HG03354 (cell line): ENCODE results near the gene OLFML2A.
"Not testable (repeated sequence)": the region's sequence is repeated elsewhere in the genome, so short reads cannot be mapped to it uniquely, and the experiment has no call there.

ENCODE experiments used
- ATAC-seq: cut with Tn5 transposase; IDR thresholded peaks from one replicate; pipeline ENCODE4 v1.9.1; 2021; ENCODE audit warnings: mild to moderate bottlenecking; ENCODE audit not compliant: unreplicated experiment, poor library complexity, severe bottlenecking

The OLFML2A gene

DNA sequence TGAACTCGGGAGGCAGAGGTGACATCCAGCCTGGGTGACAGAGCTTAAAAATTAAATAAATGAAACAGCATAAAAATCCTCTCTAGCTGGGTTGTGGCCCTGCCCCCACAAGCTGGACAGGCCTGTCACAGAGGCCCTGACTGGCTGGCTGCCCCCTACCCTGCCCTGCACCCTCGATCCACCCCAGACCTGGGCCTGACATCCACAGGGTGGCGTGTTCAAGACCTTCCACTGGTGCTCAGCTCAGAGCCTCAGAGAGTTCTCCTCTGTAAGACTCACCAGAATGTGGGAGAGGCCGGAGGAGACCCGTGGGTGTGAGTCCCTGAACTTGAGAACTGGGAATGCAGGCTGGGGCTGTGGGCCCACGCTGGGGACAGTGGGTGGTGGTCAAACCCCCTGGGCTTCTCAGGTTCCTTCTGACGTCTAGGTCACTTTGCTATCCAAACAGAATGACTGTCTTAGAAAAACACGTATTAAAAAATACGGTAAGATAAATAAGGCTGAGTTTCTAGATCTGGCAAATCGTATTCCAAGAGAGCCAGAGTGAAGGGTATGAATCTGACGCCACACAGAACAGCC, 66.6 kb downstream of the OLFML2A start:
- no peak for ATAC-seq

DNA sequence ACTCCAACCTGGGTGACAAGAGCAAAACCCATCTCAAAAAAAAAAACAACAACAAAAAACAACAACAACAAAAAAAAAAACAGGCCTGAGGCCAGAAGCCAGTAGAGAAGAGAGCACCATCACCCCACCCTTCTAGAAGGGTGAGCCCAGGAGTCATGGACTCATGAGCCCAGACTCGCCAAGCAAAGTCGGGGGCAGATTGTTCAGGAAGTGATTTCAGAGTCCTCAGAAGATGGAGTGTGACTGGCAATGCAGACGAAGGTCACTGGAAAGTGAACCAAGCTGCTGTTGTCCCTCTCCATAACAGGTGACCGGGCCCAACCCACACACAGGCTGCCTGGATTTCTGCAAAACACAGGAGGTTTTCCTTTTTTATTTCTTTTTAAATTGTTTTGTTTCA, 67.4 kb downstream of the OLFML2A start:
- ATAC-seq, result no peak

DNA sequence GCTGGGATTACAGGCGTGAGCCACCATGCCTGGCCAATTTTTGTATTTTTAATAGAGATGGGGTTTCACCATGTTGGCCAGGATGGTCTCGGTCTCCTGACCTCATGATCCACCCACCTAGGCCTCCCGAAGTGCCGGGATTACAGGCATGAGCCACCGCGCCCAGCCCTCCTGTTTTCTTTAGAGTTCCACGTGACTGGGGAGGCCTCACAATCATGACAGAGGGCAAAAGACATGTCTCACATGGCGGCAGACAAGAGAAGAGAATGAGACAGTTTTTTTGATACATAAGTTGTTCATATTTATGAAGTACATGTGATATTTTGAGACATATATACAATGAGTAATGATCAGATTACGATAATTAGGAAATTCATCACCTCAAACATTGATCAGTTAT, 69.5 kb downstream of the OLFML2A start:
- not testable (repeated sequence) for ATAC-seq

DNA sequence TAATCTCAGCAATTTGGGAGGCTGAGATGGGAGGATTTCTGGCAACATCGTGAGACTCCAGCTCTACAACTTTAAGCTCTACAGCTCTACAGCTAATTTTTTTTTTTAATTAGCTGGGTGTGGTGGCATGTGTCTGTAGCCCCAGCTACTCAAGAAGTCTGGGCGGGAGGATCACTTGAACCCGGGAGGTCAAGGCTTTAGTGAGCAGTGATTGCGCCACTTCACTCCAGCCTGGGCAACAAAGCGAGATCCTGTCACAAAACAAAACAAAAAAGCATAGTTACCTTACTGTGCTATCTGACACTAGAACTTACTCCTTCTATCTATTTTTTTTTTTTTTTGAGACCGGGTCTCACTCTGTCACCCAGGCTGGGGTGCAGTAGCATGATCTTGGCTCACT, 70.0 kb downstream of the OLFML2A start:
- ATAC-seq, result no peak

DNA sequence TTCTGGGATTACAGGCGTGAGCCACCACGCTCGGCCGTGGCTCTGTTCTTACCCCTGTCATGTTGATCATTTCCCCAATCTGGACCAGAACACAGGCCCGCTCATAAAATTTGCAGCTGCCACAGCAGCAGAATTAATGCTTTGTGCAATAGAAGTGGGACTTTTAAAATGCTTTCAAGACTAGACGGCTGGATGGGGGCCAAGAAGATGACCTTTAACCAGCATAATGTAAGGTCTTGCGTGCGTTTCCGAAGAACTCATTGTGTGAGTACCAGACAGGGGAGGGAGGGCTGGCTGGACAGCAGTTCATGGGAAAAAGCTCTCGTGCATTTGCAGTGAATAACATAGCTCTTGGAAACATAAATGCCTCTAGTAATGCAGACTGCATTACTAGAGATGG, 72.9 kb downstream of the OLFML2A start:
- no peak for ATAC-seq

DNA sequence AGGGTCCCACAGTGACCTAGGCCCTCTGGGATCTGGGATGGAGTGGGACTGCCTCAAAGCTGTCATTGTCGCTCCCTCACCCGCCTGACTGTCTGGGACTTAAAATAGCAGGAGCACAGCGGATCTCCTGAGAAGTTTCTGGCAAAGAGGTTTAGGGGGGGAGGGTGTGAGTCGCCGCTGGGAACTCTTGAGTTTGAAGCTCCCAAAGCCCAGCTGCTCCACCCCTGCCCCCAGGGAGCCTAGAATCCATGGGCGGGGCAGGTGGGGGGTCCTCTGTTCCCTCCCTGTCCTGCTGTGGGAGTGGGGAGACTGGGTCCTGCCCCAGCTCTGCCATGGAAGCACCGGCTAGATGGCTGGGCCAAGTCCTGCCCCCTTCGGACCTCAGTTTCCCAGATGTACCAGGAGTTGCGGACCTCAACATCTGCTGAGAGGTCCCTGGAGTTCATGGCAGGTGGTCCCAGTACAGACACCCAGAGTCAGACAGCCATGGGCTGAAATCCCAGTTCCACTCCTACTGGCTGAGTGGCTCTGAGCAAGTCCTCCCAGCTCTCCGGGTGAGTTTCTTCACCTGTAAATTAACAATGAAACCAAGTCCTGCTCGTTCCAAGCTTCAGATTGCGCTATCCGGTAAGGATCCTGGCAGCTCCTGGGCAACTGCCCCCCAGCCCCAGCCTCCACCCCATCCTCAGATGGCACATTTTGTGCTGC, 75.3 kb downstream of the OLFML2A start:
- no peak for ATAC-seq

DNA sequence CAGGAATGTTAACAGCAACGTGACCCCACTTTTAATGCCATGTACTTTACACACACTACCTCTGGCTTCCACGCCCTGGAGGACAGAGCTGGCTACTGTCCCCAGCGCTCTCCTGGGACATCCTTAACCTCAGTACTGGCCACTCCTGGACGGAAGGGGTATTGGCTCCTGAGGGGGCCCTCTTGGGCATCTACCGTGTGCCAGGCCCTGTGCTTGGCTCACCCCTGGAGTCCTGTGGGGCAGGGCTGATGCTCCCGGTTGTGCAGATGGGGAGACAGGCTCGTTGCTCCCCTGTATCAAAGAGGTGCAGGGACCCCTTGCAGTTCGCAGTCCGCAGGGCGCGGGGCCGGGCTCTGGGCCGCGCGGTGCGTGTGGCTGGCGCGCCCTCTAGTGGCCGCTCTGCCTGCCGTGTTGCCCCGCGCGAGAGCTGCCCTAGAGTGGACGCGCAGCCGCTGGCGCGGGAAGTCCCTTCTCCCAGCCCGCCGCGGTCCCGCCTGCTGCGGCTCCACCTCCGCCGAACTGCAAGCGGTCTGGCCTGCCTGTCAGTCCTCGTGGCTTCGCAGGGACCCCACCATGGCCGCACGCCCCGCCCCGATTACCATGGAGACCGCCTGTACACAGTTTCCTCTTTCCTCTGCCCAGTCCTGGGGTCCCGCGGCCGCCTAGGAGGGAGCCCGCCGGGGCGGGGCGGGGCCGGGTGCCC, 76.0 kb downstream of the OLFML2A start, which contains the start of gene WDR38:
TSS of gene WDR38 (plus strand) at position 632 of the 703 bp plus-strand sequence. CDS start 72 bp downstream, outside the sequence.
- peak; percentile 78 for ATAC-seq

DNA sequence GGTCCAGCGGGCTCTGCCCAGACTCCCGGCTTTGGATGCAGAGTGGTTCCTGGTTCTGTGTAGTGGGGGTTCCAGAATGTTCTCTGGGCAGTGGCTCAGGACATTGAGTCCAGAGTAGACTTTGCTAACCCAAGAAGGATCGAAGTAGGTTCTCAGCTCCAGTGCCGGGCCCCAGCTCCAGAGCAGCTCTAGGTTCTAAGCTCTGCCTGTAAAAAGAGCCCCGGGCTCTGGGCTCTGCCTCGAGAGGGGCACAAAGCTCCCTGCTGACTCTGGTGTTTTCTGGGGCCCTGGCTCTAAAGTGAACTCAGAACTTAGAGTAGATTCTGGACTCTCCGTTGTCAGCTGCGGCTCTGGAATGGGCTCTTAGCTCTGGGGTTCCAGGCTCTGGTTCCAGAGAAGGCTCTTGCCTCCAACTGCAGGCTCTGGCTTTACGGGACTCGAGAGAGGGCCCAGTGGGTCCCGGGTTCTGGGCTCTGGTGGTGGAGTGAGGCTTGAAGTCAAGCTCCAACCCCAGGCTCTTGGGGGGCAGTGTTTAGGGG, 76.7 kb downstream of the OLFML2A start:
- ATAC-seq, result no peak

DNA sequence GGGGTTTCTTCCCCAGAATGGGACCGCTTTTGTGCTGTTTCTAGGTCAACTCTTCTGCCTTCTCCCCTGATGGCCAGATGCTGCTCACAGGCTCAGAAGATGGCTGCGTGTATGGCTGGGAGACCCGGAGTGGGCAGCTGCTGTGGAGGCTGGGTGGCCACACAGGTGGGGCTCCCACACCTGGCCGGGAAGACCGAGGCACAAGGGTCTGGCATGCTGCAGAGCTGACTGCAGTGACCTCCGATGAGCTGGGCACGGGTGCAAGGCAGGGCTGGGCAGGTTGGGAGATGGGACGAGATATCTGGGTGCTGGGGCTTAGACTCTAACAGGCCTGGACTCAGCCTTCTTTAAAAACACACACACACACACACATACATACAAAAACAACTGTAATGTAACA, 77.2 kb downstream of the OLFML2A start:
- no peak for ATAC-seq

DNA sequence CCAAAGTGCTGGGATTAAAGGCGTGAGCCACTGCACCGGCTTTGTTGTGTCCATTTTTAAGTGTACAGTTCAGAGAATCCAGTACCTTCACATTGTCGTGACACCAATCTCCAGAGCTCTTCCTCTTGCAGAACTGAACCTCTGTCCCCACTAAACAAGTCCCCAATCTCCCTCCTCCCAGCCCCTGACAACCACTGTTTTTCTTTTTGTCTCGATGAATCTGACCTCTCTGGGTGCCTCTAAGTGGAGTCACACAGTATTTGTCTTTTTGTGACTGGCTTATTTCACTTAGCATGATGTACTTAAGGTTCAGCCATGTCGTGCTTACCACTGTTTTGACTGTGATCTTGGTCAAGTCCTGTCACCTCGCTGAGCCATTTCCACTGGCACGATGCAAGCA, 77.9 kb downstream of the OLFML2A start:
- ATAC-seq, result no peak

DNA sequence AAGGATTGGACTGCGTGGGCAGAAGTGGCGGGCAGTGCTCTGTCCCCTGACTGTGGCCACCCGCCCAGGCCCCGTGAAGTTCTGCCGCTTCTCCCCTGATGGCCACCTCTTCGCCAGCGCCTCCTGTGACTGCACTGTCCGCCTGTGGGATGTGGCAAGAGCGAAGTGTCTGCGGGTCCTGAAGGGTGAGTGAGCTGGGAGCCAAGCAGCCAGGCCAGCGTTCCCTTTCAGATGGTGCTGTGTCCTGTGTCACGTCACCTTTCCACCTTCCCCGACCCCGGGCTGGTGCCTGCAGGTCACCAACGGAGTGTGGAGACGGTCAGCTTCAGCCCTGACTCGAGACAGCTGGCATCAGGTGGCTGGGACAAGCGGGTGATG, 78.6 kb downstream of the OLFML2A start:
- ATAC-seq, result no peak

DNA sequence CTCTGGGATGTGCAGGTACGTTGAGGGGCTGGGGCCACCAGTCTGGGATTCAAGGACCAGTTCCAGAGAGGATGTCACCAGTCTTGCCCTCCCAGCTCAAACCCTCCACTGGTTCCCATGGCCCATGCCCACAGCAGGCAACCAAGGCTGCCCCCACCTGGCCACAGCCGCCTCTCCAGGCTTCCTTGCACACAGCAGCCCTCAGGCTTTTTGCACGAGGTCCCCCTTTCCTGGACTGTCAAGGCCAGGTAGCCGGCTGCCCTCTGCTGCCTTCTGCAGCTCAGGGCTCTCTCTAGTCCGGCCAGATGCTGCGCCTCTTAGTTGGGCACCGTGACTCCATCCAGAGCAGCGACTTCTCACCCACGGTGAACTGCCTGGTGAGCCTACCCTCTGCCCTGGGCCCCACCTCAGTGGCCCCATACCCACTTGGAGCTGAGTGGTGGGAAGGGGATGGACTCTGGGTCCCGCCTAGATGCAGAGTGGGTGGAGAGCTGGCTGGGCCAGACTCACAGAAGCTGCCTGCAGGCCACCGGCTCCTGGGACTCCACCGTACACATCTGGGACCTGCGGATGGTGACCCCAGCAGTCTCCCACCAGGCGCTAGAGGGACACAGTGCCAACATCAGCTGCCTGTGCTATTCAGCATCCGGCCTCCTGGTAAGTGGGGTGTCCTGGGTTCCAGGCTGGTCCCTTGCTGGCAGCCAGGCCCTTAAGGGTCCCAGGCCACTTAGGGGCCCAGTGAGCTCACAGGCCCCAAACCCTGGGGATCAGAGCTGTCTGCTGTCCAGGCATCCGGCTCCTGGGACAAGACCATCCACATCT, 79.2 kb downstream of the OLFML2A start:
- no peak for ATAC-seq

DNA sequence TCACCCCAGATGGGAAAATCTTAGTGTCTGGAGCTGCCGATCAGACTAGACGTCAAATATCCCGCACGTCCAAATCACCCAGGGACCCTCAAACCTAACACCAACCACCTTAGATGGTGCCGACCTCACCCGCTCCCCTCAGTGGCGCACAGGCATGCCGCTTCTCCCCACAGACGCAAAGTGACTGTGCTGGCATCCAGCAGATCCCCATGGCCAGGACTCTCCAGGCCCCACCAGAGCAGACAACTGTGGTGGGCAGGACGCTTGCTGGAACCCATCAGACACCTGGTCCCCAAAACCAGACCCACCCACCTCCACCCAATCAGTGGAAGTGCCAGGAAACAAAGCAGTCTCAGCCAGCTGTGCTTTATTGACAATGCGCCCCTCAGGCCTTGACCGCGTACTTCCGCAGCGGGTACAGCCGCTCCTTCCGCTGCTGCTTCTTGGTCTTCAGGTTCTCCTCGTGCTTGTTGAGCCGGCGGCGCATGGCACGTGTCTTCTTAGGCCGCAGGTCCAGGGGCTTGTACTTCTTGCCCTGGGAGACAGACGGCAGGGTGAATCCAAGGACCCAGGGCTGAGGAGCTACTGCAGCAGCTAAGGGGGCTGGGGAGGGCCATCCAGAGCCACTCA, 80.7 kb downstream of the OLFML2A start:
- ATAC-seq, result no peak

DNA sequence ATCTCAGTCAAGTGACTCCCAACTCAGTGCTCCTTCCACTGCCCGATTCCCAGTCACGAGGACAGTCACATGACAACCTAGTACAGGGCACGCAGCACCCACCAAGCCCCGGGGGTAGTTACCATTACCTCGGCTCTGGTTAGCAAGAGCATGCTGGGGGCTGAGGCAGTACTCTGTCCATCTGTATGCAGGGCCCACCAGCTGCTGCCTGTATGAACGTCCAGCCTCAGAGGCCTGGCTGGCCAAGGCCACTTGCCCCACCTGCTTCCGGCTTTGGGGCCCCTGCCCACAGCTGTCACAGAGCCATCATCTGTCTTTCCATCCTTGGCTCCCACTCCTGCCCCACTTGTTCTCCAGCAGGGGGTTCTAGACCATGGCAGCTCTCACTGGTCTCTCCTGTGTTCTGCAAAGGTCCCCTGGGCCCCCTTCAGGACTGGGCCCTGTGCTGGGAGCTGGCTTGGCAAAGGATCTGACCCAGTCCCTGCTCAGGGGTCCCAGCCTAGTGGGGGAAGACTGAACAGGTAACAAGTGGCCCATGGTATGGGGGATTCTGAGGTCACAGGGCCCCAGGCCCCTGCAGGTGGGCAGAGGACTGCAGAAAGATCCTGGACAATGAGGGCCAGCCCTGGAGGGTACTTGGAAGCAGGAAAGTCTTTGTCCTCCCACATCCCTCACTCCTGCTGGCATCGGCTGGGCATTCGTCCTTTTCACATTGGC, 81.6 kb downstream of the OLFML2A start:
- ATAC-seq, result no peak

DNA sequence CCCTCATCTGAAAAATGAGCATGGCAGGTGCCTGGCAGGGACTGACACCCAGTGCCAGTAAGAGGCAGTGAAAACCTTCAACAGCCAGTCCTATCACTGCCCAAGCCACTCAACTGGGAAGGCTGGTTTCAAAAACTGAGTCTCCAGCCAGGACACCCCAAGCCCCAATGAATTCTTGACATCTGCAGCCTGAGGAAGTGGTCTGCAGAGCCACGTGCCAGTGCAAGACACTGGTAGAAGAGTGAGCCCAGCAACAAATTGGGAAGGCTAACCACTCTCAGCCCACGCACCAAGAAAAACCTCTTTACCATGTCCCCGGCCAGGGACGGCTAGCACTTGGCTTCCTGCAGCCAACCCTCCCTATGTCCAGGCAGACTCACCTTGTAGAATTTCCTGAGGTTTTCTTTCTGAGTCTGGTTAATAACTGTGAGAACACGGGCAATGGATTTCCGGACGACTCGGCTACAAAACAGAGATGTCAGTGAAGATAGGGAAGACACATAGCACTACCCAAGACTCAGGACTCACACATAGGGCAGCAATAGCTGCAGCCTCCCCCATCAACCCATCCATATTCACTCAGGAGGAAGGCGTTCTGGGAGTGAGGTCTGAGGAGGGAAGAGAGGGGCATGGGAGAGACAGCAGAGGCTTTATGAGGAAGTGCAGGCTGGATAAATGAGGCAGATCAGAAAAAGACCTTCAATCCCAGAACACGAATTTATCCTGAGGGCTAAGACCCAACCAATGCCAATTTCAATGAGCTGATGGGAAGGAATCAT, 83.1 kb downstream of the OLFML2A start:
- no peak for ATAC-seq

DNA sequence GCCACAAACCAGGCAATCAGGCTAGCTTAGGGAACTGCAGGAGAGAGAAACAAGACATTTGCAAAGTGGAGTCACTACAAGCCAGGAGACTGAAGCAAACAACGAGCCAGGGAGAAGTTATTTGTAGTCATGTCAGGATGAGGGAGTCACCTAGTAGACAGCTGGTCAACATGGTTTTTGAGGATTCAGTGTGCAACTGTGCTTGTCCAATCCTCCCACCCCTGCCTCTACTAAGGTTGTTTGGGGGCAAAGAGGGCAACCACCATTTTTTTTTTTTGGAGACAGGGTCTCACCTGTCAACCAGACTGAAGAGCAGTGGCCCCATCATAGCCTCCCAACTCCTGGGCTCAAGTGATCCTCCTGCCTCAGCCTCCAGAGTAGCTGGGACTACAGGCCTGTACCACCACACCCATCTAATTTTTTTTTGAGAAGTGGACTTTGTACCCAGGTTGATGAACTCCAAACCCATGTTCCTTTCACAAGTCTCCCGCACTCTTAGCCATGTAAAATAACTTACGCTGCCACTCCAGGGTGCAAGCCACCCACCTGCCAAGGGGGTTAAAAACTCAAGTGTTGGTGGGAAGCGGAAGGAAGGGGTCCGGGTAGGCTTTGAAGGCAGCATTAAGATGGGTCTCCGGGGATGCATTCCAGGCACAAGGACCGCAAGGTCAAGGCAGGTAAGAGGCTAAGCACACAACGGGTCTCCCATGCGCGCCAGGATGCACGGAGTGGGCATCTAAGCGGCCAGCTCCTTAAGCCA, 83.8 kb downstream of the OLFML2A start:
- no peak for ATAC-seq

DNA sequence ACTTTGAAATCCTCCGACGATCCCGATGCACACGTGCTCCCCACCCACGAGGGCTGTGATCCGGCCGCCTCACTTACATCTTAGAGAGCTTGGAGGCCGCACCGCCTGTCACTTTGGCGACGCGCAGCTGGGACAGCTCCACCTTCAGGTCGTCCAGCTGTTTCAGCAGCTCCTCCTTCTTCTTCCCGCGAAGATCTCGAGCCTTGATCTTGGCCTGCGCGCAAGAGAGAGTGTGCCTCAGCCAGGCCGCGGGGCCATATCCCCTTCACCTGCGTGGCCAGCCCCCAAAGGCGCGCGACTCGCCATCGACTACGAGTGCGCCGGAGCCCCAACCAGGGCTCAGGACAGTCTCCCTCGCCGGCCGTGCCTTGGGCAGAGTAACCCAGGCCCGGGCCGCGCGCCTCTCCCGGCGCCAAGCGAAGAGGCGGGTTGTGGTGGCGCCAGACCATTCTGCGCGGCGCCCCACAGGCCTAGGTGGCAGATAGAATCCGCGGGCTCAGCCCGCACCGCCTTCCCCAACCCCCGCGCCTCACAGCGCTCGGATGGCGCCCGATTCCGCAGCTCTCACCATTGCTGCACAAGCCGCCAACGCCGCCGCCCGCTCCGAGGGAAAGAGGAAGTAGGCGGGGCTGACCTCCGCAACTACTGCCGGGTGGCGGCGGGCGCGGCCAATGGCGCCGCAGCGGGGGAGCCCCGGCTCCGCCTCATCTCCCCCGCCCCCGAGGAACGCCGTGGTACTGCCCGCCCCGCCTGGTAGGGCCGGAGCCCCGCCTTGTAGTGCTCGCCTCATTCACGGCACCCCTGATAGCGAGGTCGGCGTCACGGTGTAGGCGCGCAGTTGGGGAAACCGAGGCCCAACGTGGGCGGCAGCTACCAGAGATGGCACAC, 84.7 kb downstream of the OLFML2A start, which contains the start of the genes ARPC5L and RPL35:
TSS of gene ARPC5L (plus strand) at position 789 of the 888 bp plus-strand sequence. CDS start 7,161 bp downstream, outside the sequence.
TSS of gene RPL35 (minus strand) at position 616 of the 888 bp plus-strand sequence. CDS start at position 571, 45 bp downstream.
- peak; percentile 90 for ATAC-seq
